GM18870 (cell line): ENCODE results near the gene RHOG.
"Not testable (repeated sequence)": the region's sequence is repeated elsewhere in the genome, so short reads cannot be mapped to it uniquely, and the experiment has no call there.

Experiments
- ATAC-seq: cut with Tn5 transposase; IDR thresholded peaks from one replicate; pipeline ENCODE4 v1.9.1; 2021; ENCODE audit warnings: moderate library complexity; ENCODE audit not compliant: unreplicated experiment

Gene RHOG

DNA sequence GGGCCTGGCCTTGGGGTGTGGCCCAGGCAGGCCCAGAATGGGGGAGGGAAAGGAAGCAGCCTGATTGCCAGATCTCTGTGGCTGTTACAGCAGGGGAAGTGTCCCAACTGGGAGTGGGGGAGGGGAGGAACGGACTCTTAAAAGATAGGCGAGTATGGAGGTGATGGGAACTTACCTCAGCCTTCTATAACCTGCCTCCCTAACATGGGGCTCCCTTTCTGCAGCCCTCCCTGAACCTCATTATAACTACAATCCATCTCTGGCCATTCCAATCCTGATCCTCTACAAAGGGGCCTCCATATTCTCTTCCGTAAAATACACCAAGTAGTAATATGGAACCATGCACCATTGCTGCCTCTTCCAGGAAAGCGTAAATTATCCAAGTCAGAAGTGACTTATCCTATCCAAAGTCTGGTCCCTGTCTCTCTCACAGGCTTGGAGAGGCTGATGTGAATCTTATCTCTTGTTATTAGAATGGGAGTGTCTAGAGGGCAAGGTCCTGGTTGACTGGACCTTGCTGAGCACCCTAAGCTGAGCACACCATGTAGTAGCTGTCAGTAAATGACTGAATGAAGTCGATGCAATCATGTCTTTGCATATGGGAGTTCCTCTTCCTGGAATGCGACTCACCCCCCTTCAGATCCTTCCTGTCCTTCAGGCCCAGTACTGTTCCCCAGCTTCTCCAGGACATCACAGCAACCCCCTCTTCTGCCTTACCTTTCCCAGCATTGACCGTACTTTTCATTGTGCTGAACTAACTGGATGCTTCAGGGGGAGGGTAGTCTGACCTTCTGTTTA is 5.9 kb downstream of the RHOG start:
- no peak for ATAC-seq

DNA sequence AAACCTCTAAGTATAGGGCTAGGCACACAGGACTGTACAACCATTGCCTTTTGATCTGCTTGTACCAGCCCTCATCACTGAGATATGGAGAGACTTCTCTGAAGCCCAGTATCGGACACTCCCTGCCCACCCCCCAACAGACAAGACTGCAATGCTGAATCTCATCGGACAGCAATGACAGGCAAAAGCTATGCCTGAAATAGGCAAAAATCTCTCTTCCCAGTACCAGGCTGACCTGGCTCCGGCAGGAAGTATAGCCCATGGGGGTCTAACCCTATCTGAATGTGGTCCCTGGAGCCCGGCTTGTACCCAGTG is 6.5 kb downstream of the RHOG start:
- no peak for ATAC-seq

DNA sequence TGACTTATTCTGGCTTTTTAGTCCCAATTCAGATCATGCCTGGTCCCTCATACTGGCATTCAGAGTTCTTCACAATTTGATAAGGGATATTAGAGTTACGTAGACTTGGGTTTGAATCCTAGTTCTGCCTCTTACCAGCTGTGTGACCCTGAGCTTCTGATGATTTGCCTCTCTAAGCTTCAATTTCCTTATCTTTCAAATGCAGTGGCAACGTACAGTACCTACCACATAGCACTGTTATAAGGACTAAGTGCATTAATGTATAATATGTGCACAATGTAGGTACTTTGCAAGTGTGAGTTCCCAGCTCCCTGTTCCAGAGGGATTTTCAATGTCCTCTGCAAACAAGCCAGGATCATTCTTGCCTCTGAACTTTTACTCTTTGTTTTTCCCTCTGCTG is 7.3 kb downstream of the RHOG start:
- ATAC-seq: no peak

DNA sequence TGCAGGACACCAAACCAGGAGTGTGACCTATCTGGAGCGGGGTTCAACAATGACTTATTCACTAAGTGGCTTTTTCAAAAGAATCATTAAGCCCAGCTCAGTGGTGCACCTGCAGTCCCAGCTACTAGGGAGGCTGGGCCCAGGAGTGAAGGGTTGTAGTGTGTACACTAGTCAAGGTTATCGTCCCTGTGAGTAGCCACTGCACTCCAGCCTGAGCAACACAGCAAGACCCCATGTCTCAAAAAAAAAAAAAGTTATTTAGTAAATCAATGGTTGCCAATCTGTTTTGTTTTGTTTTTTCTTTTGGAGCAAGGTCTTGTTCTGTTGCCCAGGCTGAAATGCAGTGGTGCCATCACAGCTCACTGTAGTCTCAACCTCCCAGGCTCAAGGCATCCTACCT is 7.9 kb downstream of the RHOG start:
- ATAC-seq: no peak

DNA sequence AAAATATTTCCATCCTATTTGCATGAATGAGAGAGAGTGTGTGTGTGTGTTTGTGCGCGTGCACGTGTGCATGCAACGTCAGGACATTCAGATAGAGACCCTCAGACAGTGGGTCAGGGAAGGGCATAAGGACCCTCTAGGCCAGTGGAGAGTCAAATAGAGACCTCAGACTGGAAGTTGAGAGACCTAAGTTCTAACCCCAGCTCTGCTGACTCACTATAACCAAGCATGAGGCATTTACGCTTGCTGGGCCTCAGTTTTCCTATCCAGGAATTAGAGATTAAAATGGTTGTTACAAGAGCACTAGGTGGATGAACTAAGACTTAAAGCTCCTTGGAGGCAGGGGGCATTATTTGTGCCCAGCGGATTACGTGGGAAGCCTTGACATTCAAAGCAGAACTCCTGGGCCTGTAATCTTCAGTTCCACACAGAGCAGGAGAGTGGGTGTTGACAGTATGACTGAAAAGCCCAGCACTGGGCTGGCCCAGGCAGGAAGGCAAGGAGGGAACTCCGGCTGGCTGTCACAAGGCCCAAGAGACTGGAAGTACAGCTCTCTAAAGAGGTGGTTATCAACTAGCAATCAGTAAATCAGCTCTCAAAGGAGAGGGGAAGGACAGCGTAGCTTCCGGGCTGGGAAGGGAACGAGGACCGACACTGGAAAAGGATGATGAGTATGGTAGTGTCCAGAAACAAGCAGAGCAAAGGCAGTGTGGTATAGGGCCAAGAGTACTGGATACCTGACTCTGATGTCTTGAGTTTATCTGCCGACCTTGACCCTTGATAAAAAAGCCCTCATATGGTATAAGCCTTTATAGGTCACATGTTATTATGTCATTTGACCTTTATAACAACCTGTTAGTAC is 9.2 kb downstream of the RHOG start:
- no peak for ATAC-seq

DNA sequence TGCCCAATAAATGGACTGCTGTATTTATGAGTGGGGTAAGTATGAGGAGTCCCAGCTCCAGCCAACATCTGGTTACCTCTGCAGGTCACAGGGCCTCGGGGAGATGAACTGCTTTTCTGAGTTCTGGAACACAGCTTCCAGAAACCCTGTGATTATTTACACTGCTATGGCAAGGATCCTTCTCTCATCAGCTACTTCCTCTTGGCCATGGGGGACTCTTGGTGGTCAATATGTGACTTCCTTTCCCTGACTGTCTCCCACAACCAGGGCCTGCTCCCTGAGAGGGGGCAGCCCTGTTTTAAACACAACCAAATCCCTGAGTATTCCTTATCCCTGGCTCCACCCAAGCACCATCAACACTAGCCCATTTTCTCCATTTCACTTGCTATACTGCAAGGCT is 10.0 kb downstream of the RHOG start:
- no peak for ATAC-seq

DNA sequence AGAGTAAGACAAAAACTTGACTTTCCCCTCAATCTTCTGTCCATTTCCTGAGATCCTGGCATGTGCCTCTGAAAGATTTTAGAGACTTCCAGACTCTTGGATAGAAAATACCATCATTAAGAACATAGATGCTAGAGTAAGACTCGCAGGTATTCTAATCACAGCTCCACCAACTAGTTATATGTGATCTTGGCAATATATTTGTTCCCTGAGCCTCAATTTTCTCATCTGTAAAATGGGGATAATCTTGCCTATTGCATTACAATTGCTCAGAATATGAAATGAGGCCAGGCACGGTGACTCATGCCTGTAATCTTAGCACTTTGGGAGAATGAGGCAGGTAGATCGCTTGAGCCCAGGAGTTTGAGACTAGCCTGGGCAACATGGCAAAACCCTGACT is 10.7 kb downstream of the RHOG start:
- ATAC-seq: no peak

DNA sequence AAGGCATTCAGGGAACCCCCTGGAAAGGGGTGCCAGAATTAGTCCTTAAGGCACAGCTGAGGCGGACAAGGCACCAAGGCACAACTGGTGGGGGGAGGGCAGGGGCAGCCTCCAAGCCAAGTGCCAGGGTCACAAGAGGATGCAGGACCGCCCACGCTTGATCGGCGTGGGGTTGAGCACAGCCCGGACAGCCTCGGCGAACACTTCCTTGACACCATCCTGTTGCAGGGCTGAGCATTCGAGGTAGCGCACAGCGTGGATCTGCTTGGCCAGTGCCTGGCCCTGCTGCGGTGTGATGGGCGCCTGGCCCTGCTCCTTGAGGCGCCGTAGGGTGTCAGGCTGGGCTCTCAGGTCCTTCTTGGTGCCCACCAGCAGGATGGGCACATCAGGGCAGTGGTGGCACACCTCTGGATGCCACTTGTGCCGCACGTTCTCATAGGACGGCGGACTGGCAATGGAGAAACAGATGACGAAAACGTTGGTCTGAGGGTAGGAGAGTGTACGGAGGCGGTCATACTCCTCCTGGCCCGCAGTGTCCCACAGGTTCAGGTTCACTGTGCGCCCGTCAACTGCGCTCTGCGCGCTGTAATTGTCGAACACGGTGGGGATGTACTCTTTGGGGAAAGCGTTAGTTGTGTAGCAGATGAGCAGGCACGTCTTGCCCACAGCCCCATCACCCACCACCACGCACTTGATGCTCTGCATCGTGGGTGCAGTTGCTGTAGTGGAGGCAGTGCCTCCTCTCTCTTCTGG is 13.1 kb downstream of the RHOG start:
- ATAC-seq: no peak

DNA sequence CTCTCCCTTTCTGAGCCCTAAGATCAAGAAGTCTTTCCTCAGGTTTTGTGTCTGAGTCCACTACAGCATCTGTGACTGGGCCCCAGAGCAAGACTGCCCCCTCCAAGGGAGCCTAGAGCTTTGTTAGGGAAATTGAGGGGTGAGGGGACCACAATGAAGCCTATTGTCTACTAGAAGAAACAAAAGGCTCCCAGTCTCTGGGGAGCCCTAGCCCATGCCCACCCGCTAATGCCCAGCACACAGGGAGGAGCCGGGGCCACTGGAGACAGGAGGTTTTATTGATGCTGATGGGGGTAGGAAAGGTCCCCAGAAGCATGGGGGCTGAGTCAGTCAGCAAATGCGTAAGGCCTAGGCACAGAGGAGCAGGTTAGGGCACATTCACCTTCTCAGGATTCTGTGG is 14.0 kb downstream of the RHOG start:
- ATAC-seq: no peak

DNA sequence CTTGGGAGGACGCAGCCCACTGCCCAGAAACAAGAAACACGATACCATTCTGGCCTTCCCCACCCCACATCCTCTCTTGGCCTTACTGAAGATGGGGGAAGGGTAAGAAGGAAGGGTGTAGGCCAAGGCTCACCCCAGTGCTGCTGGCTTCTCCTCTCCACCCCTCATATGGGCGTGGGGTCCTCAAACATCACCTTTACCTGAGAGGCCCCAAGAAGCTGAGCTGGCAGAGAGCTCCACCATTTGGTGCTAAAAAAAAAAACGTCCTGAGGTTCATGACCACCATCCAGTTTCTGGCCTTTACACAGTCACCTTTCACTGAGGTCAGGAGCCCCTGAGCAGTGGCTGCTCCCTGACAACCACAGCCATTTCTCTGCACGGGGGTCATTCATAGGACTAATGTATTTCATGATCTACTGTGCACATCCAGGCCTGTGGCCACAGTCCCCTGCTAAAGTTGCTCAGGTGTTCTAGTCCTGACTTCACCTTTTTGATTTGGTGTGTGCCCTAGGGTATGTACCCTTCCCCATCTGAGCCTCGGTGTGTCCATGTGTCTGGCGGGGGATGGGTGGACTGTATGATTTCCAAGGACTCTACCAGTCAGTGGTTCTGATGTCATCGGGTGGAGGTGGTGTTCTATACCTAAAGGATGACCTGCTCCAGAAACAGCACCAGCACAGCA is 15.1 kb downstream of the RHOG start:
- ATAC-seq: no peak

DNA sequence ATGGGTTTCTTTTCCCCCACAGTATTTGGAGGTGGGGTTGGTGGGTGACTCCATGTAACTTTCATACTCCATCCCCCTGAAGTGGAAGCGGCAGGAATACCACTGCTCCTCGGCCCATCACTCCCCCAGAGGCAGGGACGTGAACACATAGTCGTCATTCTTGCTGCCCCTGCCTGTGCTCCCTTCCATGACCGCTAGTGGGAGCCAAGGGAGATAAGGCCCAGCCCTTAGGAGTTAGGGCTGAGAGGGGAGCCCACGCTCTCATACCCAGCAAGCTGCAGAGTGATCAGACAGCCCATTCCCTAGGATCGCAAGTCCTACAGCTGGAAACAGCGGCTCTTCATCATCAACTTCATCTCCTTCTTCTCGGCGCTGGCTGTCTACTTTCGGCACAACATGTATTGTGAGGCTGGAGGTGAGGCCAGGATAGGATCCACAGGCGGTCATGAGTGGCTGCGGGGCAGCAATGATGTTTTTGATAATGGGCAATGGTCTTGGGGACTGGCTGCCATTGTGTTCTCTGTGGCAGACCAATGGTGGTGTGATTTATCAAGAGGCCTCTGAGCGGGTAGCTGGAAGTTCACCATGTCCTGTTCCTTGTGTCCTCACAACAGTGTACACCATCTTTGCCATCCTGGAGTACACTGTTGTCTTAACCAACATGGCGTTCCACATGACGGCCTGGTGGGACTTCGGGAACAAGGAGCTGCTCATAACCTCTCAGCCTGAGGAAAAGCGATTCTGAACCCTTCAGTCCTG is 15.9 kb downstream of the RHOG start:
- no peak for ATAC-seq

DNA sequence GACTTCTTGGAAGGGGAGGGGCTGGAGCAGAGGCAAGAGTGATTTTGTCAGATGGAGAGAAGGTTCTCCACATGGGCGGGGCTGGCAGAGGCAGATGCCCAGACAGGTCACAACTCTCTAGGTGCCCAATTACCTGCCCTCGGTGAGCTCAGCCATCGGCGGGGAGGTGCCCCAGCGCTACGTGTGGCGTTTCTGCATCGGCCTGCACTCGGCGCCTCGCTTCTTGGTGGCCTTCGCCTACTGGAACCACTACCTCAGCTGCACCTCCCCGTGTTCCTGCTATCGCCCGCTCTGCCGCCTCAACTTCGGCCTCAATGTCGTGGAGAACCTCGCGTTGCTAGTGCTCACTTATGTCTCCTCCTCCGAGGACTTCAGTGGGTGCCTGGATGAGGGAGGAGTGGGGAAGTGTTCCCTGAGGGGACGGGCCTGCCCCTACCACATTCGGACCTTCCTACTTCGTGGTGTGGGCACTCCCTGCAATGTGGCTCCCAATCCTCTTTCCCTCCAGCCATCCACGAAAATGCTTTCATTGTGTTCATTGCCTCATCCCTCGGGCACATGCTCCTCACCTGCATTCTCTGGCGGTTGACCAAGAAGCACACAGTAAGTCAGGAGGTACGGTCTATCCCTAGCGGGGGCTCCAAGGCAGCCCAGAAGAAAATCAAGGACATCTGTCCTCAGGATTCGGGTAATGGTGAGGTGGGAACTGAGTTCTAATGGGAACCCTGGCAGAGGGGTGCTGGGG is 16.8 kb downstream of the RHOG start:
- no peak for ATAC-seq

DNA sequence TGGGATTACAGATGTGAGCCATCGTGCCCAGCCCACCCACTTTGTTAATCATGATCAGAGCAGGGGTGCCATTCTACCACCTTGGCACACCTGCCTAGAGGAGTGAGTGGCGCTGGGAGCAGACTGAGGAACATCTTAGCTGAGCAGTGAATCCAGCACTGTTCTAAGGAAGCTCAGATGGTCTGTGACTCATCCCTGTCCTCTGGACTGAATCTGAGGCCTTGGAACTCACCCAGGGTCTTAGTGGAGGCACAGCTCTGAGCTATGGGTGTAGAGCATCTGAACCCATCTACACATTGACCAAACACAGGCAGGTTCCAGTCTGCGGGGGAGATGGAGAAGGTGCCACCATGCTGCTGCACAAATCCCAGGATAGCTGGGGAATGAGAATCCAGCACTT is 17.5 kb downstream of the RHOG start:
- ATAC-seq: no peak

DNA sequence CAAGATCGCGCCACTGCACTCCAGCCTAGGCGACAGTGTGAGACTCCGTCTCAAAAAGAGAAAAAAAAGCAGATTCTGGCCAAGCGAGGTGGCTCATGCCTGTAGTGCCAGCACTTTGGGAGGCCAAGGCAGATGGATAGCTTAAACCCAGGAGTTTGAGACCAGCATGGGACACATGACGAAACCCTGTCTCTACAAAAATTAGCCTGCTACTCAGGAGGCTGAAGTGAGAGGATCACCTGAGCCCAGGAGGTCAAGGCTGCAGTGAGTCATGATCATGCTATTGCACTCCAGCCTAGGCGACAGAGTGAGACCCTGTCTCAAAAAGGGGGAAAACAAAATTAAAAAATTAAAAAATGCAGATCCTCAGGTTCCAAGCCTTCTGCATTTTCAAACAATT is 18.4 kb downstream of the RHOG start:
- ATAC-seq: no peak

DNA sequence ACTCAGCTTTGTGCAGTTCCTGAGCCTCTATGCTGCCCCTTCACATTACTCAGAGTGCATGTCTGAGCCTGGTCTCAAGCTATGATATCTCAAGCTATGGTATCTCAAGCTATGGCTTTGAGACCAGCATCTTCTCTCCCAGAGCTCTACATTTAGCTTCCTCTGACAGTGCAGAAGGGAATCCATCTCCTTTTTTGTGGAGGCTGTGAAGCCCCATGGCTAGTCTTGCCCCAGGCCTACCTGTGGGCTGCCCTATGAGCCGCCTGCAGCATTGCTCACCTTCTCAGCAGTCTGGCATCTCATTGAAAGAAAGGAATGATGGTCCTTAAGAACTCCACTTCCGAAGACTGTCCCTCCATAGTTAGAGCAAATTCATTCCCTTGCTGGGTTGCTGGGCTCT is 19.8 kb downstream of the RHOG start:
- ATAC-seq: no peak

DNA sequence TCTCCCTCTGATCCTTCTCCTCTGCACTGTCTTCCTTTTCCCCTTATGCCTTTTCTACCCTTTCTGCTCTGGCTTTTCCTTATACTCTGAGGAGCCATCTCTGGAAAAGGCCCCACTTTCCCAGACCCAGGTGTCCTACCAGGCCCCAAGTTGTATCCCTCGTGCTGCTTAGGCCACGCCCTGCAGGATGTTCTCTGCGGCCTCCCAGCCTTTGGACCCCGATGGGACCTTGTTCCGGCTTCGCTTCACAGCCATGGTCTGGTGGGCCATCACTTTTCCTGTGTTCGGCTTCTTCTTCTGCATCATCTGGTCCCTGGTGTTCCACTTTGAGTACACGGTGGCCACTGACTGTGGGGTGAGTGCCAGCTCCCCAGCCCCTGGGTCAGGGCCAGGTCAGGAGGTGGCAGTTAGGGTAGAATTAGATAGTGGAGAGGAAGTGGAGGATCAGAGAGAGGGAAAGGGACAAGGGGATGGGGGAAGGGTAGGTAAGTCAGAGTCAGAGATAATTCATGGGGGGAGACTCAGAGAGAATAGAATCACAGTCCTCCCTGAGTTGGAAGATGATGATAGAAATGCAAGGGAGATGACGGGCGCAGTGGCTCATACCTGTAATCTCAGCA is 23.5 kb downstream of the RHOG start:
- ATAC-seq: no peak

DNA sequence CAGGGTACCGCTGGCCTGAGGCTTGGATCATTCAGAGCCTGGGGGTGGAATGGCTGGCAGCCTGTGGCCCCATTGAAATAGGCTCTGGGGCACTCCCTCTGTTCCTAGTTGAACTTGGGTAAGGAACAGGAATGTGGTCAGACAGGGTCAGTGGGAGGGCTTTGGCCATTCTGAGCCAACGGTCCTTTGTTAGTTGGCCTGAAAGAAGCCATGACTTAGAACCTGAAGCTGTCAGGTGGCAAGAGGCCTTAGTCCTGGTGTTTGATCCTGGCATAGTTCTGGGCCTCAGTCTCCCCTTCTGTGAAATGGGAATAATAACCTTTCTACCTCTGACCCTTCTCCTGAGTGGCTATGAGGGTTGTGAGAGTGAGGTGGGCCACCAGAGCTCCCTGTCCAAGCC is 24.1 kb downstream of the RHOG start:
- ATAC-seq: no peak

DNA sequence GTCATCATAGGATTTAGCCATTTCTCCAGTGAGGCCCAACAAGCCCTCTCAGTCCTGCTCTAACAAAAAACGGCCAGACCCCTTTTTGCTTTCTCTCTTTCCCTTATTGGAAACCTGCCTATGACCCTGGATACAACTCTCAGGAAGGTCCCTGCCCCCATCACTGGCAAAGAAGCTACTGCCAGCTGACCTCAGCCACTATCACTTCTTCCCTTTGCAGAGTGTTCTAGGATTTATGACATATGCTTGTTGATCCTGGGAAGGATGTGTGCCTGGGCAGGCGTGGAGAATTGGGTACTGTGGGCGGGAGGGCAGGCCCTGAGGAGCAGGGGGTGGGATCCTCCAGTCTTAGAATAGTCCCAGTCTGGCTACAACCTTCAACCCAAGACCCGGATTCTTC is 24.9 kb downstream of the RHOG start:
- ATAC-seq: no peak

DNA sequence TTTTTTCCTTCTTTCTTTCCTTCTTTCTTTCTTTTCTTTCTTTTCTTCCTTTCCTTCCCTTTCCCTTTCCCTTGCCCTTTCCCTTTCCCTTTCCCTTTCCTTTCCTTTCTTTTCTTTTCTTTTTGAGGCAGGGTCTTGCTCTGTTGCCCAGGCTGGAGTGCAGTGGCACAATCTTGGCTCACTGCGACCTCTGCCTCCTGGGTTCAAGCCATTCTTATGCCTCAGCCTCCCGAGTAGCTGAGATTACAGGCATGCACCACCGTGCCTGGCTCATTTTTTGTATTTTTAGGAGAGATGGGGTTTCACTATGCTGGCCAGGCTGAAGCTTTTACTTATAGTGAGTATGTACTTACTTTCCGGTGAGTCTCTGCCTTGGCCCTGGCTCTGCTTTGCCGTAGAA is 25.9 kb downstream of the RHOG start:
- not testable (repeated sequence) for ATAC-seq
